ENCODE data around the gene TPCN2.

TPCN2 gene

GRCh38 chr11:69055598-69056516 lies 7.1 kb downstream of the TPCN2 start:
- DNase-seq (ENCODE audit: low spot score) = peak; percentile 92
- no peak for TF ChIP-seq CTCF (IDR thresholded peaks at IDR 0.05; ENCODE audit: extremely low read depth, insufficient read depth, missing control alignments)
- in situ Hi-C loops (cut with MboI; ENCODE audit: low pct_unique_long_range_greater_than_20kb, low sequenced_read_pairs, unreplicated experiment) = no loop called here

- in situ Hi-C loops (cut with MboI; ENCODE audit: low pct_unique_long_range_greater_than_20kb, low sequenced_read_pairs, unreplicated experiment) = no loop called here
- DNase-seq (ENCODE audit: low spot score) = no peak
- no peak for TF ChIP-seq CTCF (IDR thresholded peaks at IDR 0.05; ENCODE audit: extremely low read depth, insufficient read depth, missing control alignments)
Measured at GRCh38 chr11:69057236-69057635, 8.5 kb downstream of the TPCN2 start.

GRCh38 chr11:69057801-69058200 lies 9.1 kb downstream of the TPCN2 start:
- no peak for DNase-seq (ENCODE audit: low spot score)
- TF ChIP-seq CTCF (IDR thresholded peaks at IDR 0.05; ENCODE audit: extremely low read depth, insufficient read depth, missing control alignments) = no peak
- in situ Hi-C loops (cut with MboI; ENCODE audit: low pct_unique_long_range_greater_than_20kb, low sequenced_read_pairs, unreplicated experiment) = no loop called here

- in situ Hi-C loops (cut with MboI; ENCODE audit: low pct_unique_long_range_greater_than_20kb, low sequenced_read_pairs, unreplicated experiment) = no loop called here
- TF ChIP-seq CTCF (IDR thresholded peaks at IDR 0.05; ENCODE audit: extremely low read depth, insufficient read depth, missing control alignments) = no peak
- no peak for DNase-seq (ENCODE audit: low spot score)
Measured at GRCh38 chr11:69058511-69059270, 10.0 kb downstream of the TPCN2 start.

- no peak for DNase-seq (ENCODE audit: low spot score)
- TF ChIP-seq CTCF (IDR thresholded peaks at IDR 0.05; ENCODE audit: extremely low read depth, insufficient read depth, missing control alignments) = no peak
- in situ Hi-C loops (cut with MboI; ENCODE audit: low pct_unique_long_range_greater_than_20kb, low sequenced_read_pairs, unreplicated experiment) = no loop called here
Measured at GRCh38 chr11:69059429-69059828, 10.7 kb downstream of the TPCN2 start.

- in situ Hi-C loops (cut with MboI; ENCODE audit: low pct_unique_long_range_greater_than_20kb, low sequenced_read_pairs, unreplicated experiment) = no loop called here
- DNase-seq (ENCODE audit: low spot score) = no peak
- TF ChIP-seq CTCF (IDR thresholded peaks at IDR 0.05; ENCODE audit: extremely low read depth, insufficient read depth, missing control alignments) = no peak
Measured at GRCh38 chr11:69059985-69060384, 11.3 kb downstream of the TPCN2 start.

Data from GM13977 (cell line).